ENCODE measurements around the gene LILRB1.

LILRB1 gene

DNA sequence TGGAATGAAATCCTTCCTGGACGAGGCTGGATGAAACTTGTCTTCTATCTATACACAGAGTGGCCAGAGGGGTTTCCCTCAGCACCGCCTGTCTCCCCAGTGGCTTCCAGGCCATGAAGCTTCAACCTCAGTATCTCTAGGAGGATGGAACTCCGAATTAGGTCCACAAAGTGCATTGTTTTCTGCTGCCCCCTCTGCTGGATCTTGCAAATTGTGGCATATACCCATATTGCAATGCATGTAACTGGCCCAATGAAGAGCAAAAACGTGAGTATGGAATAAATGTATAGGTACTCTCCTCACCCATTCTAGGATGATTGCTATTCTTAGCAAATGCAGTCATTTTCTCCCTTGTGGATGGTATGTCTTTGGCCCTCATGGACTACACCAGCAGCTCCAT lies 17.8 kb downstream of the LILRB1 start:
- DNase-seq (ENCODE audit: insufficient read length, low spot score) (no peak), FAIRE-seq (no peak)
- TF ChIP-seq, protein P1, sequence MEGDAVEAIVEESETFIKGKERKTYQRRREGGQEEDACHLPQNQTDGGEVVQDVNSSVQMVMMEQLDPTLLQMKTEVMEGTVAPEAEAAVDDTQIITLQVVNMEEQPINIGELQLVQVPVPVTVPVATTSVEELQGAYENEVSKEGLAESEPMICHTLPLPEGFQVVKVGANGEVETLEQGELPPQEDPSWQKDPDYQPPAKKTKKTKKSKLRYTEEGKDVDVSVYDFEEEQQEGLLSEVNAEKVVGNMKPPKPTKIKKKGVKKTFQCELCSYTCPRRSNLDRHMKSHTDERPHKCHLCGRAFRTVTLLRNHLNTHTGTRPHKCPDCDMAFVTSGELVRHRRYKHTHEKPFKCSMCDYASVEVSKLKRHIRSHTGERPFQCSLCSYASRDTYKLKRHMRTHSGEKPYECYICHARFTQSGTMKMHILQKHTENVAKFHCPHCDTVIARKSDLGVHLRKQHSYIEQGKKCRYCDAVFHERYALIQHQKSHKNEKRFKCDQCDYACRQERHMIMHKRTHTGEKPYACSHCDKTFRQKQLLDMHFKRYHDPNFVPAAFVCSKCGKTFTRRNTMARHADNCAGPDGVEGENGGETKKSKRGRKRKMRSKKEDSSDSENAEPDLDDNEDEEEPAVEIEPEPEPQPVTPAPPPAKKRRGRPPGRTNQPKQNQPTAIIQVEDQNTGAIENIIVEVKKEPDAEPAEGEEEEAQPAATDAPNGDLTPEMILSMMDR (IDR thresholded peaks at IDR 0.05; ENCODE audit: insufficient read depth, missing control alignments): no peak

DNA sequence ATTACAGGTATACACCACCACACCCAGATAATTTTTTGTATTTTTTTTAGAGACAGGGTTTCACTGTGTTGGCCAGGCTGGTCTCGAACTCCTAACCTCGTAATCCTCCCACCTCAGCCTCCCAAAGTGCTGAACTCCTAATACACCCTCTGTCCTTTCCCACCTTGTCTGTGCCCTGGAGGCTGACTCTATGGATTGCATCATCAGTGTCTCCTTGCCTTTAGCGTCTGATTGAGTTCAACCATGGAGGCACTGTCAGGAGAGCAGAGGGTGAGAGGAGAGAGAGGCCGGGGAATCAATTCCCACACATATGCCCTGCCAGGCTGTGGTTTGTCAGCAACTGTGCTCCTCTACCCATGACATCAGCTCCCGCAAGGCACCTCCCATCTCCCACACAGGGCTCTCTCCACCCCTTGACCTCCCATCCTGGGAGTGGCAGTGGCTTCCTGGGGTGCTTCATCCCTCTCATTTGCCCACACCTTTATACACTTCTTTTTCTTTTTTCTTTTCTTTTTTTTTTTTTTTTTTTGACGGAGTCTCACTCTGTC lies 19.9 kb downstream of the LILRB1 start:
- TF ChIP-seq, protein P1 (IDR thresholded peaks at IDR 0.05; ENCODE audit: insufficient read depth, missing control alignments): no peak
- no peak for DNase-seq (ENCODE audit: insufficient read length, low spot score)
- no peak for FAIRE-seq

DNA sequence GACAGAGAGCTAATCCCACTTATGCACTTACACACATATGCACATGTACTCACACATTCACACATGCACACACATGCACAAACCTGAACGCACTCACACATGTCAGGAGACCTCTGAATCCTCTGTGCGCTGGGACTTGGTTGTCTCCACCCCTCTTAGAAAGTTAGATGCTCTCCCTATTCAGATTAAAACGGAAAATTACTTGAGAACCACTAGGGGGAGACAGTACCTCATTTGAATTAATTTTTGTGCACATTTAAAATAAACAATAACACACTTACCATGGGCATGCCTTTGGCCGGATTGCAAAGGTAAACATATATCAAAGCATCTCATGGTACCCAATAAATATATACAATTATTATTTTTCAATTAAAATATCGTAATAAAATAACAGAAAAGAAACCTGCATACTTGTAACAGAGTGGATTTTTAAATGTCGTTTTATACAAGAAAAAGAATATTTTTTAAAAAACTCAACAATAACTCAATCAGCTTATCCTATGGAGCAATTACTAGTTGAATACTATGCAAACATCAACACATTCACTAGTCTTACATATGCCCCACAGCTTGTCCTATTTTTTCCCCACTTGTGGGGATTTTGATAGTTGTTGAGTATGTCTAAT lies 23.0 kb downstream of the LILRB1 start:
- no peak for DNase-seq (ENCODE audit: insufficient read length, low spot score)
- FAIRE-seq: no peak
- TF ChIP-seq, protein P1 (IDR thresholded peaks at IDR 0.05; ENCODE audit: insufficient read depth, missing control alignments): peak; percentile 53

DNA sequence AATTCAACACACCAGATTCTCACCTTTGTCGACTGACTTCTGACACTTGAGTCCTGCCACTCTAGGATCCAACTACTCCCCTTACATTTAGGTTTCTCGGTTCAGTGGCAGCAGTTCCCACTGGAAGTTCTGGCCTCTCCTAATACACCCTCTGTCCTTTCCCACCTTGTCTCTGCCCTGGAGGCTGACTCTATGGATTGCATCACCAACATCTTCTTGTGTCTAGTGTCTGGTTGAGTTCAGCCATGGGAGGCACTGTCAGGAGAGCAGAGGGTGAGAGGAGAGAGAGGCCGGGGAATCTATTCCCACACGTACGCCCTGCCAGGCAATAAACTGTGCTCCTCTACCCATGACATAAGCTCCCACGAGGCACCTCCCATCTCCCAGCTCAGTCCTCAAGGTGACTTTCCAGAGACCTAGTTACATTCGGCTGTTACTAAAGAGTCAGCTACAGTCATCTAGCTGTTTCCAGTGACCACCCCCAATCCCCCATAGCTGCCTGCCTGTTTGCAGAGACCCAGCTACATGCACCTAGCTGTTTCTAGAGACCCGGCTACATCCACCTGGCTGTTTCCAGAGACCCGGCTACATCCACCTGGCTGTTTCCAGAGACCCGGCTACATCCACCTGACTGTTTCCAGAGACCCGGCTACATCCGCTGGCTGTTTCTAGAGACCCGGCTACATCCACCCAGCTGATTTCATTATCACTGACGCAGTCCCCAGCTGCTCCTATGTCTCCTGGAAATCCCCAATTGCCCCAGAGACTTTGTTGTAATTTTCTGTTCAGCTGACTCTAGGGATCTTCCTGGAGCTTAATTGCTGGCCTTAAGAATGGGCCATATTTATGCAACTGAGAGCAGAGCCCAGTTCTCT lies 24.4 kb downstream of the LILRB1 start:
- DNase-seq (ENCODE audit: insufficient read length, low spot score) (no peak), FAIRE-seq (no peak)
- TF ChIP-seq, protein P1 (IDR thresholded peaks at IDR 0.05; ENCODE audit: insufficient read depth, missing control alignments): no peak

DNA sequence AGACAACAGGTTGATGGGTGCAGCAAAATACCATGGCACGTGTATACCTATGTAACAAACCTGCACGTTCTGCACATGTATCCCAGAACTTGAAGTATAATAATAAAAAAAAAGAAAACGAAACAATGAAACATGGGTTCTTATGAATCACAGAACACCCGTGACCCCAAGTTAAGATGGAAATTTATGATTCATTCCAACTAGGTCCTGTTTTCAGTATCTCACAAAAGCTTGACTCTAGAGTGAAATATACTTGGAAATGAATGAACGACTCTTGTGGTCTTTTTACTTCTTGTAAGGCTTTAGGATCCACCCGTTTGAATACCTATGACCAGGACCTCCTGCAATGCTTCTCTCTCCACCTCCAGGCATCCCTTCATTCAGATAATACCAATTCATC lies 29.0 kb downstream of the LILRB1 start:
- FAIRE-seq: no peak
- TF ChIP-seq, protein P1 (IDR thresholded peaks at IDR 0.05; ENCODE audit: insufficient read depth, missing control alignments): no peak
- no peak for DNase-seq (ENCODE audit: insufficient read length, low spot score)

DNA sequence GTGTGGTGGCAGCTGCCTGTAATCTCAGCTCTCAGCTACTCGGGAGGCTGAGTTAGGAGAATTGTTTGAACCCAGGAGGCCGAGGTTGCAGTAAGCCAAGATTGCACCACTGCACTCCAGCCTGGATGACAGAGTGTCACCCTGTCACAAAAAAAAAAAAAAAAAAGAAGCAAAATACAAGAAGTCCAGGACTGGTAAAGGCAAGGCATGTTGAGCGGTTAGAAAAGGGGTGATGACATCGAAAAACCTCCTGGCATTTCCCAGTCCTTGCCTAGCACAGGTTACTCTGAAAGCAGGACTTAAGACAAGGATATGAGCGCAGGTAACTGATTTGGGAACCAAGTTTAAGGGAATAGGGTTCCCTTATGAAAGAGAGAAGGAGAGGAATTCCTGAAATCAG lies 30.0 kb downstream of the LILRB1 start:
- TF ChIP-seq, protein P1 (IDR thresholded peaks at IDR 0.05; ENCODE audit: insufficient read depth, missing control alignments): no peak
- no peak for DNase-seq (ENCODE audit: insufficient read length, low spot score)
- FAIRE-seq: no peak
